Hypothalamus (tissue), 51 donors: Measurements from ENCODE around the gene MECP2.
"Not testable (repeated sequence)": the region's sequence is repeated elsewhere in the genome, so short reads cannot be mapped to it uniquely, and the experiment has no call there.

ENCODE experiments used
- DNase-seq, 51 donors: peaks; one replicate each; lab custom pipeline; 2025; lab: John Stamatoyannopoulos, UW

MECP2 gene

DNA sequence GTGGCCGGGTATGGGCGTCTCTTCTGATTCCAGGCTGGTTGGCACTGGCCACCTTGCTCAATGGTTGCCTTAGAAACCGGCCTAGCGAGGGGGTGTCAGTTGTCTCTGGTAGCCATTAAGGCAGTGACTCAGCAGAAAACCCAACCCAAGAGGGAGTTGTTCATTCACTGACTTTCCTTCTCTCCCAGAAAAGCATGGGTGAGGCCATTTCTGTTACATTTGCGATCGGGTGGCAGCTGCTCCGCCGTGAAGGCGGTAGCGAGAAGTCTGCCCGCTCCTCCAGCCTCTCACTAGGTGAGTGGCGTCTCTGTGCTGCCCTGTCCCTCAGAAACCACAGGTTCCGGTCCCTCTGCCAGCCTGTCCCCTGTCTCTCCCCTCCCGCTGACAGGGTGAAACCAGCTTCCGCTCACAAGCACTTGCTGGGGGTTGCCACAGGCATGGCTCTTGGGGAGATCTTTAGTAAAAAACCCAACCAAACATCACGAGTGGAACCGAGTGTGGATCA, 95.2 kb downstream of the MECP2 start:
- peak in 19 of 51 donors; percentile 11 to 61 (median 38) for DNase-seq

DNA sequence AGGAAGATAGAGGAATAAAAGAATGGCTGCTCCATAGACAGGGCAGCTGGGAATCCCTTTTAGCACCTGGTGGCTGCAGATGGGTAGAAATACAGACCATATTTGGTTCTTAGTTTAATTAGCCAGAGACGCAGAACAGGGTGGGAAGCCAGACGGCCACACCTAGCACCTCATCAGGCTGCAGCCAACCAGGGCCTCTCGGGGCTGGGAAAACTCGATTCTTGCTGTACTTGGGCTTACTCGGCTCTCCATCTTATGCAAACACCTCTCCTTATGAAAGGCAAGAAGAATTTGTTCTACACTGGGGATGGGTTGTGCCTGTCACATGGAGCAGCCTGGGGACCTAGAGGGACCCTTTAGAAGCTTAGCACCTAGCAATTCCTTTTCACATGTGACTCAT, 97.5 kb downstream of the MECP2 start:
- DNase-seq: no peak

DNA sequence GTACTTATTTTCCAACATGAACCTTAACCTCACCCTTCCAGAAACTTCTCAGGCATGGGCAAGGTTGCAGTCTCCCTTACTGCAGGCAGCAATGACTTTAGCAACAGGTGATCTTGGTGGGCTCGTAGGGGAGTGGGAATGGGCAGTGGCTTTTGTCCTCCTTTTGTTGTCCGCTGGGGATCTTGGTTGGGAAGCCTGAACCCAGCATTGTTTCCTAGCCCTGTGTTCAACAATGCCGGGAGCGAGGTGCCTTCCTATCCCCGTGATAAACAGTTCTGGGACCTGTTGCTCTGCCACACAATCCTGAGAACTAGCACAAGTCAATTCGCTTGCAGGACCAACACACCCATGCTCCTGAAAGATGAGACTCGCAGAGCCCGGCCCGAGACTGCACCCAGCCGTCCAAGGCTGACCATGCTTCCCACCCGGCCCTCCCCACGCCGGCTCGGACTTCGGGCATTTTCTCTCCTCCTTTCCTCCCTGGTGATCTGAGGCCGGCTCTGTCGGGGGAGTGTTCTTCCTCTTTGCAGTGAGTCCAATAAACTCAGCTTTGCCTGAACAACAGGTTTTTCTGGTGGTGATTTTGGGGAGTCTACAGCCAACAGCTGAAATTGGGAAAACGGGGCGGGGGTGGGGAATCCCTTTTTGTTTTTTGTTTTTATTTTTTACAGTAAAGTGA, 98.0 kb downstream of the MECP2 start:
- no peak for DNase-seq

DNA sequence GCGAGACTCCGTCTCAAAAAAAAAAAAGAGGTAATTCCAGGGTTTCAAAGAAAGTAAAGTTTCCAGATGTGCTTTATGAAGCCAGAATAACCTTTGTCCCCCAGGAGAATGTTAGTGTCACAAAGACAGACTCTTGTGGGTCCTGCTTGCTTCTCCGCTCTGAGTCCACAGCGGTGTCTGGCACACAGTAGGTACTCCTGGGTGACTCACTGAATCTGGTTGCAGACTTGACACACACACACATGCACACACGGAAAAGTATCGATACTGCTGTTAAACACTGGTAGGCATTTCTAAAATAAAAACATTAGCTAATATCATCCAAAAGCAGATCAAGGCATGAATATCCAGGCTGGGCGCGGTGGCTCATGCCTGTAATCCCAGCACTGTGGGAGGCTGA, 102.0 kb downstream of the MECP2 start:
- no peak for DNase-seq

DNA sequence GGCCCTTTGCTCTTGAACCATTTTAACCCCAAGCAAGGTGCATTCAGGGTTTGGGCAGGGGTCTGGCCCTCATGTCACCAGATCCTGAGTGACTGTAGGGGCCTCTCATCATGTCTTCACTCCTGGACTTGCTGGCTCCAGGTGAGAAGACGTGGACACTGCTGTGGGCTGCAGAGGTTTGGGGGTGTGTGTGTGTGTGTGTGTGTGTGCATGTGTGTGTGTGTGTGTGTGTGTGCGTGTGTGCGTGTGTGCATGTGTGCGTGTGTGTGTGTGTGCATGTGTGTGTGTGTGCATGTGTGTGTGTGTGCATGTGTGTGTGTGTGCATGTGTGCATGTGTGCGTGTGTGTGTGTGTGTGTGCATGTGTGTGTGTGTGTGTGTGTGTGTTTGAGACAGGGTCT, 103.1 kb downstream of the MECP2 start:
- not testable (repeated sequence) for DNase-seq

DNA sequence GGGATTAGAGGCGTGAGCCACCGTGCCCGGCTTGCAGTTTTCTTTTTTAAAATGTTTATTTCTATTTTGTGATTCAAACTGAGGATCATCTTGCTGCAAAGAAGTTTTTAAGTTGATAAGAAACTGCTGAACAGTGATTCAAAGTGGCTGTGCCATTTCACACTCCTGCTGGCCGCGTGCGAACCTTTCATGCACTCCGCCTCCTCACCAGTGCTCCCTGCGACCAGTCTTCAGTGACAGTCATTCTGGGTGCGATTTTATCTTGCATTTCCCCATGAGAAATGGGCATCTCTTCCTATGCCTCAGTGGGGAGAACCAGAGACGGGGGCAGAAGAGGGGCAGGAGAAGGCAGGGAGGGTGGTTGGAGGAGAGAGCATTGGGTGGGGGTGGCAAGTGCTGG, 103.5 kb downstream of the MECP2 start:
- DNase-seq: no peak

DNA sequence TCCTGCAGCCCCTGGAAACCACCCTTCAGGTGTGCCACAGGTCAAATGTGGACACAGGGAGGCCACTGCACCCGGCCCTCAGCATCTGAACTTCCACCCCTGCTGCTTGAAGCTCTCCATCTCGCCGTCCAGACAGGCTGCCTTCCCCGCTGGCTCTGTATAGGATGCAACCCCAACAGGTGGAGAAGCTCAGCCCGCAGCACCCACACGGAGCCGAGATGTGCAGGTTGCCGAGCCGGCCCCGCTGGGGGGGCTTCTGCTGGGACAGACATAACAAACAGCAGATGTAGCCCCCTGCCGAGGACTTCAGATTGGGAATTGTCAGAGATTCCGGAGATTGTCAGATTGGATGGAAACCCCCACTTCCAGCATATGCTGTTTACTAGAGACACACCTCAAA, 104.4 kb downstream of the MECP2 start:
- no peak for DNase-seq

DNA sequence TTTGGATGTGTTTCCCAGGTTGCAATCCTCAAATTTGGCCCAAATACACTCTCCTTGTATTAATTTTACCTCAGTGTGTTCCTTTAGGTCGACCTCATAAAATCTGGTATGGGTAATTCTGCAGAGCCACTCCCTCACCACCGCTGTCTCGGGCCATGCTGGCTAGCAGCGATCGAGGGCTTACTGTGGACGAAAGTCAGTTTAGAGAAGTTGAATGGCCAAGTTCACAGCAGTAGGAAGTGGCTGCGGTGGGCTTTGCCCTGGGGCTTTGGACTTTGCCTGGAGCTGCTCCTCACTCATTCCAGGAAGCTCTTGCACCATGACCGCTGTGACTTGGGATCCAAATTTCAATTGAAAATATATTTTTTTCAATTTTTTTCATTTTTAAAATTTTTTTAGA, 105.3 kb downstream of the MECP2 start:
- no peak for DNase-seq

DNA sequence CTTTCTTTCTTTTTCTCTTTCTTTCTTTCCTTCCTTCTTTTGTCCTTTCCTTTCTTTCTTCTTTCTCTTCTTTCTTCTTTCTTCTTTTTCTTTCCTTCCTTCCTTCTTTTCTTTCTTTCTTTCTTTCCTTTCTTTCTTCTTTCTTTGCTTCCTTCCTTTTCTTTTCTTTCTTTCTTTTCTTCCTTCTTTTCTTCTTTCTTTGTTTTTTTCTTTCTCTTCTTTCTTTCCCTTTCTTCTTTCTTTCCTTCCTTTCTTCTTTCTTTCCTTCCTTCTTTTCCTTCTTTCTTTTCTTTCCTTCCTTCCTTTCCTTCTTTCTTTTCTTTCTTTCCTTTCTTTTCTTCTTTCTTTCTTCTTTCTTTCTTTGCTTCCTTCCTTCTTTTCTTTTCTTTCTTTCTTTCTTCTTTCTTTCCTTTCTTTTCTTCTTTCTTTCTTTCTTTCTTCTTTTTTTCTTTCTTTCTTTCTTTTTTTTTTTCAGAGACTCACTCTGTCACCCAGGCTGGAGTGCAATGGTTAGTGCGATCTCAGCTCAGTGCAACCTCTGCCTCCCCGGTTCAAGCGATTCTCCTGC, 106.4 kb downstream of the MECP2 start:
- no peak for DNase-seq

DNA sequence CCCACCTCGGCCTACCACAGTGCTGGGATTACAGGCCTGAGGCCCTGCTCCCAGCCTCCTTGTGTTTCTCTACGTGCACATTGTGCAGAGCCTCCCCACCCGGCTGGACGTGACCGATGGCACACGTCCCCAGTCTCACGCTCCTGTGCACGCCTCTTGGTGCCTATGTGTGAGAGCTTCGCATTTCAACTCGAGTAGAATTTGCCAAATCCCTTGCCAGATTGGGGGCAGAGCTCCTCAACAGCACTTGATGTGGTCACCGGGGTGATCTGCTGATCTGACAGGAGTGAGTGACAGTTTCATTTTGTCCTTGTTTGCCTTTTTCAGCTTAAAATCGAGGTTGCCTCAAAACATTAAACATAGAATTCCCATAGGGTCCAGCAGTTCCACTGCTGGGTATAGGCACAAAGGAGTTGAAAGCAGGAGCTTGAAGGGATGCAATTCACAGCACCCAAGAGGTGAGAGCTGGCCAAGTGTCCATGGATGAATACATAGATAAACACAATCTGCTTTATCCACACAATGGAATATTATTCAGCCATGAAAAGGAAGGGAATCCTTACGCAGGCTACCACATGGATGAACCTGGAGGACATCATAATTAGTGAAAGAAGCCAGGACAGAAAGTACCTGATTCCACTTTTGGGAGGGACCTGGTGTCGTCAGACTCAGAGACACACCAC, 107.4 kb downstream of the MECP2 start:
- no peak for DNase-seq

DNA sequence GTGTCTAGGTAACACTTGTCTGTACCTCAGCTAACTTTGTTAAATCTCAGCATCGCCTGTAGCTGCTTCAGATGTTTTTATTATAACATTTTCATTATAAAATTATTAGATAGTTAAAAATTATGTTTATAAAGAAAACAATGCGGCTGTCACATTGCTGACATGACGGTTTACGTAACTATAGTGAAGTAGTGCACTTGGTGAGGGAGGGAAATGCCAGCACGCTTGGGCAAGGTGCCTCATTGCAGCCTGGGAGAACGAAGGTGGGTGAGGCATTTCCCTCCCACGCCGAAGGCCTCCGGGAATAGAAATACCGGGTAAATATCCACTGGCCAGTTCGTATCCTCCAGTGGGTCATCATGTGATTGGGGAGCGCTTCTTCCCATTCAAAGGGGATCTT, 109.0 kb downstream of the MECP2 start:
- no peak for DNase-seq

DNA sequence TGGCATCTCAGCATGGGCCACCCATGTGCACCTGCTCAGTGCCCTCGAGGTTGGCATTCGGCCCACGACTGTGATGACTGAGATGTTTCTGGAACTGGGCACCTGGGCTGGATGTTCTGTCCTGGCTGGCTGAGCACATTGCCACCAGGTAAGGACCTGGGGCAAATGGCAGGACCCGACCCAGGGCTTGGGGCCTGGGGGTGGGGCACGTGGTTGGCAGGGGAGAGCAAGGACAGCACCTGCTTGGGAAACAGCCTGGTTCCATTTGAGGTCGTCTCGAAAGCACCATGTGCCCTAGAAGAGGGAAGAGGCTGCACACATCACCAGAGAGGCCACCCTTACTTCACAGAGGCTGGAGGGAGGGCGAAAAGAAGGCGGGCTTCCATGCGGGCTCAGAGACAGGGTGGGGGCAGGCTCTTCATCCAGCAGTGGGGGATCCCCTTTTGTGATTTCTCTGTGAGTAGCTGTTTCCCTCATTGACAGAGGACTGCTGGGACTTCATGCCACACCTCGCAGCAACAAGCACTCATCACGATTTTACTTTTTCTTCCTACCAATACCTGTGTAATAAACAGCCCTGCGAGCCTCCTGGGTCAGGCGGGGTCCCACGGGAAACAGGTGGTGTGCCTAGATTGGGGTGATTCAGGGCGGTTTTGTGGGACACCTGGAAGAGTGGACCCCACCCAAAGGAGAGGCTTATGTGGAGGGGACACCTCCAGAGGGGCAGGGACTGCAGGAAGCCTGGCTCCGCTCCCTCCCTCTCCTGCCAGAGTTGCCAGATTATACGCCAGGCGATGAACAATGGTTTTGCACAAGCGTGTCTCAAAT, 113.0 kb downstream of the MECP2 start:
- DNase-seq: no peak

DNA sequence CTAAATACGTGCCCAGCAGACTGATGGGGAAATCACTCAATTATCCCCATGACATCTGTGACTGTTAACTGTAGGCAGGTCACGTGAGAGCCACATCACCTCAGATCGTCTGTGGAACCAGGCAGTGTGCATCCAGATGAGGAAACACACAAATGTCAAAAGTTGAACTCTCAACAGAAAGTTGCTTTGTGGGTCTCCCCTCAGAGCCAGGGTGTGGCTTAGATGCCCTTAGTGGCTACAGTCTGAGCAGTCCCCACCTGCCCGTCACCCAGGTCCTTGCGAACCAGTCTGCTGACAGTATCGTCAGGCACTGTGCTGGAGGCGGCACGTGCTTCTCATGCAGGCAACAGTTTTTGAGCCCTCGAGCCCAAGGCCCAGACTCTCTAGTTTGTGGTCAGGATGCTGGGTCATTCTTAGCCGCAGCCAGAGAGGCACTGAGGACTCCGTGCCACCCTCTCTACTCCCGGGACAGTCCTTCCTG, 114.2 kb downstream of the MECP2 start:
- no peak for DNase-seq

DNA sequence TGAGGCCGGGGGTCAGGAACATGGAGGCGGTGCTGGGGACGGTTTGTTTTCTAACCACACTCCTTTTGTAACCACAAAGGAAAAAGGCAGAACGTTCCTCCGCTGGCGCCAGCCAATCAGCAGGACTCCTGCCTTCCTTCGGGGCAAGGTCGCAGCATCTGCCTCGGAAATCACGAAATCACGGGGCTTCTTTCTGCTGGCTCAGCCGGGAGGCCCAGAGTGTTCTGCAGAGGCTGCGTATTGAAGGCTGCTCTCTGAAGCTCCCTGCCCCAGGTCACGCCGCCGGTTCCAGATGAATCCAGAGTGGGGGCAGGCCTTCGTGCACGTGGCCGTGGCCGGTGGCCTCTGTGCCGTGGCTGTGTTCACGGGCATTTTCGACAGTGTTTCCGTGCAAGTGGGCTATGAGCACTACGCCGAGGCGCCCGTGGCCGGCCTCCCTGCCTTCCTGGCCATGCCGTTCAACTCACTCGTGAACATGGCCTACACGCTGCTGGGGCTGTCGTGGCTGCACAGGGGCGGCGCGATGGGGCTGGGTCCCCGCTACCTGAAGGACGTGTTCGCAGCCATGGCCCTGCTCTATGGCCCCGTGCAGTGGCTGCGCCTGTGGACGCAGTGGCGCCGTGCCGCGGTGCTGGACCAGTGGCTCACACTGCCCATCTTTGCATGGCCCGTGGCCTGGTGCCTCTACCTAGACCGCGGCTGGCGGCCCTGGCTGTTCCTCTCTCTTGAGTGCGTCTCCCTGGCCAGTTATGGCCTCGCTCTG, 115.6 kb downstream of the MECP2 start:
- peak in 6 of 51 donors; percentile 13 to 20 (median 19) for DNase-seq

DNA sequence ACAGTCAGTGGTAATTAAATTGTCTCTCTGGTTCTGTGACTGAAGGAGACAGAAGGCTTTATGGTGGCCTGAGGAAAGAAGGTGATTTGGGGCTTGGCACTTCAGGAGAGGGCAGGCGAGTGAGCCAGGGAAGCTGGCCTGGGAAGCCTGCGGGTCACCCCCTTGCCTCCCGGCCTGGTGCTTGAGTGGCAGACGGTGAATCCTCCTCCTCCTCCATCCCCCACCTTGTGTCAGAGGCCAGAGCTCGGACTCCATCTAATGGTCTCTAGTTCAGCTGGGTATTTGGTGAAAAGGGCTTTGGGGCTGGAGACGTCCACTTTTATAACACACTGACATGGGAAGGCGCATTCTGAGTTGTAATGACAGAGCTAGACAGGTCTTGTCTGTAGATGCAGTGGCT, 116.3 kb downstream of the MECP2 start:
- no peak for DNase-seq

DNA sequence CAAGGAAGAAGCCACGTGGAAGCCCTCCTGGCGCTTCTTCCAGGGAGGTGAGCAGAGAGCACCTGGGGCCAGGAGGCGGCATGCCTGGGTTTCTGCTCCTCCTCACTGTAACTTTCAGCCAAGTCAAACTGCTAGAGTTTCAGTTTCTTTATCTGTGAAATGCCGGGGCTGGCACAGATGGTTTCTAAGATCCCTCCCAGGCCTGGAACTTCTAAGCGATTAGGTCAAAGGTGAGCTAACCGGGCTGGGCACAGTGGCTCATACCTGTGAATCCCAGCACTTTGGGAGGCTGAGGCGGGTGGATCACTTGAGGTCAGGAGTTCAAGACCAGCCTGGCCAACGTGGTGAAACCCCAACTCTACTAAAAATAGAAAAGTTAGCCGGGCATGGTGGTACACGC, 117.1 kb downstream of the MECP2 start:
- DNase-seq: not testable (repeated sequence)

DNA sequence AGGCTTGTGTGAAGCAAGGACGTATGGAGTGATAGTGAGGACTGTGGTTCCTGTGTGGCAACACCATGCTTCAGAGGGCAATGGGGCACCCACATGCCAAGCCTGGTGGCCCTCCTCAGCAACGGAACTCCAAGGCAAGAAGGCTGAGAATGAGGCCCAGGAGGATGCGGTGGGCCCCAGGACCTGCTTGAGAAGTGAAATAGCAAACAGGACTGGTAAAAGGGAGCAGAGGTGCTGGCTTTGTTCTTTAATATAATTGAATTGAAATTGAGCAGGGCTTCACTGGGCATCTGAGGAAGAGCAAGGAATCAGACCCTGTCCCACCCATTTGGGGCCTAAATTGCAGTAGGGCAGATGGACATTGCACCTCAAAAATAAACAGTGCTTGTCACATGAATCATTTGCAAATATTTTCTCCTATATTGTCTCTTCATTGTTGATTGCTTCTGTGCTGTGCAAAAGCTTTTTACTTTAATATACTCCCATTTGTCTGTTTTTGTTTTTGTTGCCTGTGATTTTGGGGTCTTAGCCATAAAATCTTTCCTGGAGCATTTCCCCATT, 122.7 kb downstream of the MECP2 start:
- no peak for DNase-seq

DNA sequence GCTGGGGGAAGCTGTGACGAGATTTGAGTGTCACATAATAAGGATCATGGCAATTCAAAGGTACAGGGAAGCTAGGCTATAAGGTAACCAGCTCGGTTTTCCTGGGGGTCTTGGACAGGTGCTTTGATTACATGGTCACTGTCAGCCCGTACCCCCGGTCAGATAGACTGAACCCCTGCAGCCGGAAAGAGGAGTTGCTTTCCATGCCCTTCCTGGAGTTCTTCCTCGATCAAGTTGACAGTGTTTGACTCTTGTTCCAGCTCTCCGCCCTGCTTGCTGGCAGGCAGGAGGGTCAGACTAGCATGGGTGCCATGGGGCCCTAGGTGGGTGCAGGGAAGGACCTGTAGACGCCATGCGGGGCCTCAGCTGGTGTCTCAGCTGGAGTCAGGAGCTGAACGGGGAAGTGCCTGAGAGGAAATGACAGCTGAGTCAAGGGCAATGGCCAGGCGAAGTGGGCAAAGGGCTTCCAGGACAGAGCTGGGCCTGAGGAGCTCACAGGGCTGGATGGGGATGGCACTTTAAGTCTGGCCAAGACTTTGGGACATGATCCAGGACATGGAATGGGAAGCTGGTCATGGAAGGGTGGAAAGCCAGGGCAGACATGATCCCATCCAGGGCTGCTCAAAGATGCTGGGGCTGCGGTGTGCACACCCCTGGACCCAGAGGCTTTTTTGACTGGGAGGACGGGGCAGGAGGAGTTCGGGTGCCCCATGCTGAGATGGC, 123.4 kb downstream of the MECP2 start:
- DNase-seq: peak in 1 of 51 donors; percentile 6
